Keratinocyte (primary cell): ENCODE measurements around the gene MIEF2. TPM values are rescaled to one million over a fixed set of nuclear protein-coding genes. Genes with fewer than 3 reads are reported as not detected.

Experiments used
- DNase-seq: peaks from one replicate; pipeline ENCODE4 v3.0.0-alpha.2; 2011; ENCODE audit warnings: low read depth, missing footprints, low spot score
- FAIRE-seq: peaks from 2 replicates; lab custom pipeline; 2011; peaks lifted over from hg19 to GRCh38; lab: Jason Lieb, UNC
- H2AFZ ChIP-seq: 2 replicates; pipeline ENCODE4 v1.6.0; 2012; ENCODE audit warnings: low read length, control low read depth, inconsistent platforms; ENCODE audit not compliant: control insufficient read depth
- H3K27ac ChIP-seq: 2 replicates; pipeline ENCODE4 v1.5.1; 2011; ENCODE audit warnings: low read length; ENCODE audit not compliant: control insufficient read depth, insufficient read depth
- H3K27me3 ChIP-seq: 3 replicates; pipeline ENCODE4 v1.6.0; 2011; ENCODE audit warnings: low read length; ENCODE audit not compliant: control insufficient read depth, insufficient read depth; ENCODE audit errors: extremely low read depth
- H3K36me3 ChIP-seq, 2 experiments: 2 replicates in 1 of 2; 3 replicates in 1 of 2; pipeline ENCODE4 v1.5.1; 2011; ENCODE audit warnings: low read length in 2 of 2, mild to moderate bottlenecking in 1 of 2; ENCODE audit not compliant: control insufficient read depth in 2 of 2, insufficient read depth in 2 of 2; ENCODE audit errors: extremely low read depth in 1 of 2
- H3K4me1 ChIP-seq: 3 replicates; pipeline ENCODE4 v1.5.1; 2011; ENCODE audit warnings: low read length; ENCODE audit not compliant: control insufficient read depth, insufficient read depth; ENCODE audit errors: extremely low read depth
- H3K4me2 ChIP-seq: 3 replicates; pipeline ENCODE4 v1.6.0; 2011; ENCODE audit warnings: low read depth, low read length; ENCODE audit not compliant: control insufficient read depth, insufficient read depth; ENCODE audit errors: extremely low read depth
- H3K4me3 ChIP-seq, 3 experiments: fragments of 200-600 bp in 1 of 3; sonication (generic) in 1 of 3; 2 replicates in 2 of 3; 3 replicates in 1 of 3; pipeline ENCODE4 v1.5.1; 2011 to 2016; ENCODE audit warnings: low read length in 3 of 3, mild to moderate bottlenecking in 3 of 3, control low read depth in 2 of 3, inconsistent platforms in 1 of 3, low read depth in 1 of 3, mixed read lengths in 1 of 3, mixed run types in 1 of 3, moderate library complexity in 1 of 3; ENCODE audit not compliant: control insufficient read depth in 2 of 3, insufficient read depth in 2 of 3; ENCODE audit errors: extremely low read depth in 1 of 3
- H3K79me2 ChIP-seq: 2 replicates; pipeline ENCODE4 v1.6.0; 2012; ENCODE audit warnings: low read length; ENCODE audit not compliant: control insufficient read depth, insufficient read depth
- H3K9ac ChIP-seq: 3 replicates; pipeline ENCODE4 v1.6.0; 2011; ENCODE audit warnings: low read length; ENCODE audit not compliant: control insufficient read depth, insufficient read depth; ENCODE audit errors: extremely low read depth
- H3K9me1 ChIP-seq: 3 replicates; pipeline ENCODE4 v1.6.0; 2011; ENCODE audit warnings: low read length; ENCODE audit not compliant: control insufficient read depth, insufficient read depth; ENCODE audit errors: extremely low read depth
- H3K9me3 ChIP-seq: 2 replicates; pipeline ENCODE4 v1.5.1; 2012; ENCODE audit warnings: low read depth, low read length; ENCODE audit not compliant: control insufficient read depth
- H4K20me1 ChIP-seq: 3 replicates; pipeline ENCODE4 v1.6.0; 2011; ENCODE audit warnings: low read length; ENCODE audit not compliant: control insufficient read depth, insufficient read depth; ENCODE audit errors: extremely low read depth
- CTCF ChIP-seq, 3 experiments: IDR thresholded peaks in 1 of 3; conservative IDR thresholded peaks in 1 of 3; optimal IDR thresholded peaks in 1 of 3; 2 replicates in 2 of 3; 3 replicates in 1 of 3; pipeline versions ENCODE3 to v1.5.1; 2011; ENCODE audit warnings: low read length in 3 of 3, mild to moderate bottlenecking in 3 of 3, moderate library complexity in 2 of 3, control low read depth in 1 of 3, inconsistent platforms in 1 of 3; ENCODE audit not compliant: insufficient read depth in 2 of 3; ENCODE audit errors: extremely low read depth in 1 of 3
- EZH2 ChIP-seq: IDR thresholded peaks from one replicate; pipeline ENCODE4 v1.6.1; 2012; ENCODE audit warnings: inconsistent platforms, mild to moderate bottlenecking, low read length, moderate library complexity
- dilution Hi-C: fragments of 300-500 bp; cut with MboI; formaldehyde crosslinking; loops from one replicate; pipeline ENCODE4 v1.7.0; 2020; ENCODE audit warnings: low sequenced_read_pairs; ENCODE audit not compliant: extremely low pct_ligation_motif_present
- polyA plus RNA-seq, 5 experiments: library from polyadenylated mRNA; depleted of rRNA in 3 of 5; stranded (reverse) in 3 of 5; stranded (forward) in 1 of 5; unstranded in 1 of 5; fragments of >200 nt; gene quantifications; 1 replicate in 1 of 5; 2 replicates in 3 of 5; 3 replicates in 1 of 5; pipeline versions ENCODE4 v1.2.1 to v1.2.3, GENCODE V29; 2011 to 2012; ENCODE audit warnings: missing spikeins in 2 of 5, low read depth in 1 of 5, low replicate concordance in 1 of 5

Gene MIEF2
- polyA plus RNA-seq, 1 donor (not counting 4 experiments of a cell fraction or from before 2014, with no cell fraction given) = 7.9 TPM

- dilution Hi-C loops = no loop called here
Measured at GRCh38 chr17:18253947-18254821, 6.3 kb upstream of the MIEF2 start.

GRCh38 chr17:18254888-18255649 lies 5.4 kb upstream of the MIEF2 start:
- H3K79me2 ChIP-seq = peaks cover 52% of the 10 kb centered on the region
- peaks cover 12% of the 10 kb centered on the region for H4K20me1 ChIP-seq
- peaks cover 23% of the 10 kb centered on the region for H3K4me1 ChIP-seq
- dilution Hi-C loops = no loop called here
- H3K36me3 ChIP-seq = peaks cover 57 to 59% of the 10 kb centered on the region in 2 experiments
- TF ChIP-seq EZH2 = no peak
- TF ChIP-seq CTCF (optimal IDR thresholded peaks at IDR 0.05 in 1 of 3, IDR thresholded peaks at IDR 0.05 in 1 of 3, conservative IDR thresholded peaks at IDR 0.05 in 1 of 3; ENCODE audit: extremely low read depth in 1 of 3, insufficient read depth in 2 of 3, low read length in 3 of 3) = no peak
- DNase-seq (no peak), FAIRE-seq (no peak)
- no peak overlapping the region for H2AFZ ChIP-seq
- no peak overlapping the region for H3K4me2 ChIP-seq
- no peaks in the 10 kb centered on the region for H3K9me3 ChIP-seq
- no peak overlapping the region for H3K9ac ChIP-seq
- no peaks in the 10 kb centered on the region for H3K27me3 ChIP-seq
- H3K9me1 ChIP-seq = peaks cover 4% of the 10 kb centered on the region
- H3K4me3 ChIP-seq = no peak overlapping the region
- no peak overlapping the region for H3K27ac ChIP-seq

More at GRCh38 chr17:18253947-18254821, 6.3 kb upstream of the MIEF2 start:
- H3K9me1 ChIP-seq = peaks cover 4% of the 10 kb centered on the region
- H3K9me3 ChIP-seq = no peaks in the 10 kb centered on the region
- no peaks in the 10 kb centered on the region for H3K27me3 ChIP-seq
- no peak for FAIRE-seq
- H3K4me1 ChIP-seq = peaks cover 16% of the 10 kb centered on the region
- no peak for TF ChIP-seq EZH2
- TF ChIP-seq CTCF (optimal IDR thresholded peaks at IDR 0.05 in 1 of 3, IDR thresholded peaks at IDR 0.05 in 1 of 3, conservative IDR thresholded peaks at IDR 0.05 in 1 of 3; ENCODE audit: extremely low read depth in 1 of 3, insufficient read depth in 2 of 3, low read length in 3 of 3) = no peak
- peaks cover 52% of the 10 kb centered on the region for H3K79me2 ChIP-seq
- H2AFZ ChIP-seq = no peak overlapping the region
- H3K27ac ChIP-seq = no peak overlapping the region
- no peak overlapping the region for H3K4me2 ChIP-seq
- no peak overlapping the region for H3K4me3 ChIP-seq
- peaks cover 12% of the 10 kb centered on the region for H4K20me1 ChIP-seq
- H3K9ac ChIP-seq = no peak overlapping the region
- DNase-seq = no peak
- H3K36me3 ChIP-seq = peaks cover 59 to 63% of the 10 kb centered on the region in 2 experiments
